Activated CD8-positive, alpha-beta T cell treated with anti-CD3 and anti-CD28 coated beads for 36 hours (primary cell): ENCODE data around the gene METTL1. TPM values are rescaled to one million over a fixed set of nuclear protein-coding genes. Genes with fewer than 3 reads are reported as not detected.
"Not testable (repeated sequence)": the region's sequence is repeated elsewhere in the genome, so short reads cannot be mapped to it uniquely, and the experiment has no call there.

Experiments
- ATAC-seq: fragments of 200-7000 bp; cut with Tn5 transposase; one replicate; pipeline ENCODE4 v1.10.0; 2021; ENCODE audit warnings: mild to moderate bottlenecking, moderate library complexity
- CTCF ChIA-PET: fragments of 350-600 bp; sonication (Branson Sonifier 250); formaldehyde crosslinking; loops from one replicate; lab custom pipeline; 2021; ENCODE audit warnings: antibody characterized with exemption; lab: Charles Lee
- POLR2A ChIA-PET: fragments of 350-600 bp; sonication (Branson Sonifier 250); formaldehyde crosslinking; loops from one replicate; lab custom pipeline; 2021; ENCODE audit warnings: antibody characterized with exemption; lab: Charles Lee
- DNase-seq: peaks from one replicate; pipeline ENCODE4 v3.0.0-alpha.2; 2020
- H3K27ac Mint-ChIP-seq: one replicate; pipeline ENCODE4 v1.8.0; 2021; ENCODE audit warnings: mild to moderate bottlenecking, mixed read lengths
- H3K27me3 Mint-ChIP-seq: one replicate; pipeline ENCODE4 v1.8.0; 2021; ENCODE audit warnings: mixed read lengths
- H3K36me3 Mint-ChIP-seq: one replicate; pipeline ENCODE4 v1.8.0; 2021; ENCODE audit warnings: low read depth, mixed read lengths
- H3K4me1 Mint-ChIP-seq: one replicate; pipeline ENCODE4 v1.8.0; 2021; ENCODE audit warnings: low read depth, mixed read lengths
- H3K4me3 Mint-ChIP-seq: one replicate; pipeline ENCODE4 v1.8.0; 2021; ENCODE audit warnings: mild to moderate bottlenecking, moderate library complexity, mixed read lengths
- H3K9me3 Mint-ChIP-seq: one replicate; pipeline ENCODE4 v1.8.0; 2021; ENCODE audit warnings: mixed read lengths
- intact Hi-C: fragments of 100-400 bp; cut with micrococcal nuclease; formaldehyde crosslinking; loops from one replicate; pipeline ENCODE4 v1.10.0; 2022
- total RNA-seq, 2 experiments: library from RNA; stranded (reverse); gene quantifications; one replicate each; pipeline ENCODE4 v1.2.3, GENCODE V29; 2021
- TF ChIP-seq, protein P1 (sequence below): fragments of 200-600 bp; IDR thresholded peaks from one replicate; pipeline ENCODE4 v1.8.0; 2022; ENCODE audit warnings: antibody characterized with exemption, mild to moderate bottlenecking

The METTL1 gene
- 10 to 100 TPM; 29.6 to 34.1 TPM for total RNA-seq

DNA sequence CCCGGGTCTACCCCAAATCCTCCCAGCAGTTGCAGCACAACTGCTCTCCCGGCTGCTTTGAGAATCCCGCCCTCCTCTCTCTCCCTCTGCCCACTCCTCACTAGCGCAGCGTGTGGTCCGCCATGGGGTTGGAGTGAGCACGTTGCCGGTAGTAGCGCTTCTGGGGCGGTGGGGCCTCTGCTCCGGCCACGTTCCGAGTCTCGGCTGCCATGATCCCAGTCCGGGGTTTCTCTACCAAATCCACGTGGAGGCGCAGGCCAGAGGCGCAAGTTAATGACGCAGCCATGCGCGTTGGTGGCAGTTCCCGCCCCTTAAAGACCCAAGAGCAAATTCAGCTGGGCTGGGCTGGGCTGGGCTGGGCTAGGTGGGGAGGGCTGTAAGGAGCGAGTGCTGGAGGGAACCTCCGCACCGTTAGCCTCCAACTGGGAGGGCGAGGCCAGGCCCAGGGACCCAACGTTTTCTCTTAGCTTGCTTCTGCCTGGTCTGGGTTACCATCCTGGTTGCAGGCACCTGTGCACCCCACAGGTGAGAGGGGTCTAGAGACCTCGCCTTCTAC lies at the start of gene METTL1:
METTL1 (minus strand) TSS at position 233 of the 556 bp plus-strand sequence; CDS start at position 211, 22 bp downstream.
- Mint-ChIP-seq H3K36me3 (peaks cover 28% of the 10 kb centered on the region), H3K27me3 (no peaks in the 10 kb centered on the region), H3K4me3 (peak within 1 kb of the TSS; percentile 99), H3K27ac (peak within 1 kb of the TSS; percentile 99), H3K4me1 (peaks cover 13% of the 10 kb centered on the region), H3K9me3 (no peaks in the 10 kb centered on the region)
- CTCF ChIA-PET = interaction anchor here (0.8 to 13.4 kb wide), 5 partner anchors 8 to 134 kb away, joined by 3 to 122 read pairs (median 9); partner anchors contain the start of genes CYP27B1 and TSFM
- ATAC-seq = peak; percentile 89
- intact Hi-C loops = no loop called here
- peak; percentile 98 for DNase-seq
- POLR2A ChIA-PET = interaction anchor here (0.7 to 2.1 kb wide), 6 partner anchors 10 to 76 kb away, joined by 3 to 9 read pairs (median 4); partner anchors contain the start of gene TSFM
- TF ChIP-seq, protein P1, sequence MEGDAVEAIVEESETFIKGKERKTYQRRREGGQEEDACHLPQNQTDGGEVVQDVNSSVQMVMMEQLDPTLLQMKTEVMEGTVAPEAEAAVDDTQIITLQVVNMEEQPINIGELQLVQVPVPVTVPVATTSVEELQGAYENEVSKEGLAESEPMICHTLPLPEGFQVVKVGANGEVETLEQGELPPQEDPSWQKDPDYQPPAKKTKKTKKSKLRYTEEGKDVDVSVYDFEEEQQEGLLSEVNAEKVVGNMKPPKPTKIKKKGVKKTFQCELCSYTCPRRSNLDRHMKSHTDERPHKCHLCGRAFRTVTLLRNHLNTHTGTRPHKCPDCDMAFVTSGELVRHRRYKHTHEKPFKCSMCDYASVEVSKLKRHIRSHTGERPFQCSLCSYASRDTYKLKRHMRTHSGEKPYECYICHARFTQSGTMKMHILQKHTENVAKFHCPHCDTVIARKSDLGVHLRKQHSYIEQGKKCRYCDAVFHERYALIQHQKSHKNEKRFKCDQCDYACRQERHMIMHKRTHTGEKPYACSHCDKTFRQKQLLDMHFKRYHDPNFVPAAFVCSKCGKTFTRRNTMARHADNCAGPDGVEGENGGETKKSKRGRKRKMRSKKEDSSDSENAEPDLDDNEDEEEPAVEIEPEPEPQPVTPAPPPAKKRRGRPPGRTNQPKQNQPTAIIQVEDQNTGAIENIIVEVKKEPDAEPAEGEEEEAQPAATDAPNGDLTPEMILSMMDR = no peak

DNA sequence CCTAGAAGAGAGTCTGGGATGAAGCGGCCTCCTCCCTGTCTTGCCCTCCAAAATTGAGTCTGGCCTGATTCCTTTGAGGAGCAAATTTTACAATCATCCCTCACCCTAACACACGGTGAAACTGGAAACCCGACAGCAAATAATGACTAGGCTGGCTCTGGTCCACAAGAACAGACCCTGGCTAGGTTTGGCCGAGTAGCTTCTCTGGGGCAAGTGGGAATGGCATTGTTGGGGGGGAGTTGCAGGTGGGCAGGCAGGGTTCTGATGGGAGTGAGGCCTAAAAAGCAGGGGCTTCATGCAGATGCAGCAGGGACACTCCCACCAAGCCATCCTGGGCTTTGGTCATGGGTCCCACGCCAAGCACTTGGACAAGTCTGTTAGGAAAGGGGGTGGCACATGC lies 49.1 kb upstream of the METTL1 start:
- ATAC-seq, H3K4me3 Mint-ChIP-seq, H3K27ac Mint-ChIP-seq, intact Hi-C loops, H3K27me3 Mint-ChIP-seq, DNase-seq, CTCF ChIA-PET, H3K4me1 Mint-ChIP-seq, H3K9me3 Mint-ChIP-seq: not testable (repeated sequence)
- POLR2A ChIA-PET = interaction anchor here (1.3 kb wide), 1 partner anchor 38 kb away, joined by 3 read pairs; the partner anchor contains the start of gene TSFM
- peaks cover 16% of the 10 kb centered on the region for H3K36me3 Mint-ChIP-seq

DNA sequence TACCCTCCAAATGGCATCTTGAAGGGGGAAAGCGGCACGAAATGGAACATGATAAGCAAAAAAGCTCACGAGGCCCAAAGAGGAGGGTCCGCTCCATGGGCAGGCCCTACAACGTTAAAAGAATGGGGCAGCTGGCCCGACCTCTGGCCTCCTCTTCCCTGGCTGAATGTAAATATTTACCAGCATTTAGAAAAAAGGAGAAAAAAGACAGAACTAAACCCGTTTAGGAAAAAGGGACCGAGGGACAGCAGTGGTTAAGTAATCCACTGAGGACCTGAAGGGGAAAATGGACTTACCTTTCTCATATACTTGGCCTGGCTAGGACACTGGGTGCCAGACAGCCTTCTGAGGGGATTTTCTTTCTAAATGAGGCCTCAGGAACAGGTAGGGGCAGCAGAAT lies 48.2 kb upstream of the METTL1 start:
- CTCF ChIA-PET = interaction anchor here (3.3 to 6.2 kb wide), 2 partner anchors 19 to 85 kb away, joined by 22 to 52 read pairs; no protein-coding TSS in a partner anchor
- H3K27ac Mint-ChIP-seq, H3K4me3 Mint-ChIP-seq, H3K4me1 Mint-ChIP-seq, intact Hi-C loops, H3K27me3 Mint-ChIP-seq, DNase-seq, ATAC-seq, H3K9me3 Mint-ChIP-seq: not testable (repeated sequence)
- POLR2A ChIA-PET = interaction anchor here (1.3 kb wide), 1 partner anchor 37 kb away, joined by 3 read pairs; the partner anchor contains the start of gene TSFM
- peaks cover 13% of the 10 kb centered on the region for H3K36me3 Mint-ChIP-seq

DNA sequence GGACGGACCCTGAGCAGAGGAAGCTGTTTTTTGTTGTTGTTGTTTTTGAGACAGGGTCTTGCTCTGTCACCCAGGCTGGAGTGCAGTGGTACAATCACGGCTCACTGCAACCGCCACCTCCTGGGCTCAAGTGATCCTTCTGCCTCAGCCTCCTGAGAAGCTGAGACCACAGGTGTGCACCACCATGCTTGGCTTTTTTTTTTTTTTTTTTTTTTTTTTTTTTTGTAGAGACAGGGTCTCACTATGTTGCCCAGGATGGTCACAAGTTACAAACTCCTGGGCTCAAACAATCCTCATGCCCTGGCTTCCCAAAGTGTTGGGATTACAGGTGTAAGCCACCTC lies 46.1 kb upstream of the METTL1 start:
- intact Hi-C loops, H3K27ac Mint-ChIP-seq, H3K27me3 Mint-ChIP-seq, H3K4me1 Mint-ChIP-seq, ATAC-seq, H3K4me3 Mint-ChIP-seq, POLR2A ChIA-PET, DNase-seq, H3K9me3 Mint-ChIP-seq, H3K36me3 Mint-ChIP-seq: not testable (repeated sequence)
- CTCF ChIA-PET = interaction anchor here (0.8 to 6.2 kb wide), 6 partner anchors 8 to 87 kb away, joined by 3 to 52 read pairs (median 5); no protein-coding TSS in a partner anchor

DNA sequence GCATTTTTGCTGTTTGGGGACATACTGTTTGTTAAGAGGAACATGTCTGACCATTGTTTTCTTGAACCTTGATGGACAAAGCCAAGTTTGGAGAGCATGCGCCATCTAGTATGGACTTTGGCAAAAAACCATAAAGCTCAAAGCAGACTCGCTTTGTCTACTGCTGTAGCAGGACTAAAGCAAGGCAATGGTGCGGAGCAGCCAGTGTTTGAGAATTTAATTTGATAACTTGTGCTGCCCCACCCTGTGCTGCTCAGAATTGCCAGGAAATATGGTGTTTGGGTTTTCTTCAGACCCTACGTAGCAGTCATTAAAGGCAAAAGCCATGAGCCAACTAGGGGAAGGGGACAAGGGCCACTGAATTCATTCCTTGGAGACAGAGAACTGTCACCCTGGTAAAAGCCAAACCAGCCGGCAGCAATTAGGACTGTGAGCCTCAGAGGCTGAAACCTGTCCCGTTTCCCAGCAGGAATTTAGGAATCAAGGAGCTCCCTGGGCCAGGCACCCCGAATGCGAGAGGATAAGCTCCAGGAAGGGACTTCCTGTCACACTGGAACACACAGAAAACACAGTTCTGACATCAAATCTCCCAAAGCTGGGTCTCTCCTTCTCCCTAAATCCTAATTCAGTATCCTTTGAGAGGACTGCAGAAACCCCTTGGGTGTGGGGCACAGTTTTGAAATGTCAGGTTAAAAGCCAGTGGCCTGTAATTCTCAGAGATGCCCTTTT lies 45.5 kb upstream of the METTL1 start:
- no peak overlapping the region for H3K4me3 Mint-ChIP-seq
- DNase-seq (no peak), ATAC-seq (no peak)
- ChIA-PET POLR2A (interaction anchor here (0.9 to 1.6 kb wide), 2 partner anchors 18 to 34 kb away, joined by 3 to 6 read pairs; partner anchors contain the start of gene TSFM), CTCF (interaction anchor here (0.8 to 6.2 kb wide), 8 partner anchors 8 to 87 kb away, joined by 3 to 52 read pairs (median 4); partner anchors contain the start of gene TSFM)
- TF ChIP-seq, protein P1 = no peak
- H3K27ac Mint-ChIP-seq = no peak overlapping the region
- peaks cover 2% of the 10 kb centered on the region for H3K36me3 Mint-ChIP-seq
- H3K9me3 Mint-ChIP-seq = no peaks in the 10 kb centered on the region
- no peaks in the 10 kb centered on the region for H3K27me3 Mint-ChIP-seq
- intact Hi-C loops = no loop called here
- no peaks in the 10 kb centered on the region for H3K4me1 Mint-ChIP-seq

DNA sequence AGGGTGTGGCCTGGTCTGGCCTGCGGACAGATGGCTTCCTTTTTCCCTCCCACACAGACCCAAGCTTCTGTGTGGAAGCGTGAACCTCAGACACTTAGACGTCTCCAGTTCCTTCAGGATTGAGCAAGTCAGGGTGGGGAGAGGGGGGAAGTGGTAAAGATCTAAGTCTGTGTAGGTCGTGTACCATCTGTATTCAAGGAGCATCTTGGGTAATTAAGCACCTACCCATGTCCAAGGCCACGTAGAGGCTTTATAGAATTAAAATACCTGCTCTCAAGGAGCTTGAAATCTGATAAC lies 44.9 kb upstream of the METTL1 start:
- intact Hi-C loops = no loop called here
- no peaks in the 10 kb centered on the region for H3K36me3 Mint-ChIP-seq
- no peak for ATAC-seq
- H3K27me3 Mint-ChIP-seq = no peaks in the 10 kb centered on the region
- POLR2A ChIA-PET = interaction anchor here (0.9 to 1.6 kb wide), 2 partner anchors 17 to 34 kb away, joined by 3 to 6 read pairs; partner anchors contain the start of gene TSFM
- CTCF ChIA-PET = interaction anchor here (1.3 to 6.2 kb wide), 6 partner anchors 9 to 88 kb away, joined by 3 to 52 read pairs (median 5); partner anchors contain the start of gene TSFM
- DNase-seq = no peak
- TF ChIP-seq, protein P1 = no peak
- H3K27ac Mint-ChIP-seq = no peak overlapping the region
- no peak overlapping the region for H3K4me3 Mint-ChIP-seq
- no peaks in the 10 kb centered on the region for H3K4me1 Mint-ChIP-seq
- H3K9me3 Mint-ChIP-seq = no peaks in the 10 kb centered on the region
